Psoas muscle (tissue), 8 donors: ENCODE data around the gene SPTBN5. TPM values are rescaled to one million over a fixed set of nuclear protein-coding genes. Genes with fewer than 3 reads are reported as not detected.

Experiments used
- ATAC-seq, 4 donors: fragments of 200-7000 bp; cut with Tn5 transposase; one replicate each; pipeline ENCODE4 v1.9.1; 2020; ENCODE audit warnings: moderate library complexity in 3 of 4, mild to moderate bottlenecking in 2 of 4
- DNase-seq, 2 donors: peaks; one replicate each; pipeline ENCODE4 v3.0.0-alpha.2; 2020
- H3K27ac ChIP-seq: fragments of 200-600 bp; one replicate; pipeline ENCODE4 v1.8.0; 2022
- H3K27me3 ChIP-seq, 3 donors: fragments of 200-600 bp in 1 of 3; one replicate each; pipeline versions ENCODE4 v1.6.1 to v1.8.0; 2013 to 2022; ENCODE audit warnings: low read length in 2 of 3, mild to moderate bottlenecking in 2 of 3, moderate library complexity in 1 of 3; ENCODE audit not compliant: insufficient read depth in 3 of 3
- H3K36me3 ChIP-seq, 2 donors: fragments of 200-600 bp in 1 of 2; one replicate each; pipeline versions ENCODE4 v1.6.1 to v1.8.0; 2013 to 2022; ENCODE audit warnings: low read depth in 1 of 2, mild to moderate bottlenecking in 1 of 2, moderate library complexity in 1 of 2; ENCODE audit not compliant: insufficient read depth in 1 of 2
- H3K4me1 ChIP-seq: fragments of 200-600 bp; one replicate; pipeline ENCODE4 v1.8.0; 2022
- H3K4me3 ChIP-seq: fragments of 200-600 bp; one replicate; pipeline ENCODE4 v1.8.0; 2022; ENCODE audit warnings: mild to moderate bottlenecking
- H3K9me3 ChIP-seq: fragments of 200-600 bp; one replicate; pipeline ENCODE4 v1.8.0; 2022
- CTCF ChIP-seq: fragments of 200-600 bp; IDR thresholded peaks from one replicate; pipeline ENCODE4 v1.8.0; 2022; ENCODE audit warnings: antibody characterized with exemption
- WGBS, 3 donors: extraction: QIAGEN DNeasy Blood & Tissue Kit; methylation state at CpG; one replicate each; pipeline versions ENCODE4 v1.1.6 to v1.1.7; 2013; 5-methylcytosine and 5-hydroxymethylcytosine counted together
- intact Hi-C, 2 donors: fragments of 100-400 bp; cut with DNase I; formaldehyde crosslinking; loops; one replicate each; pipeline versions ENCODE4 v1.11.0 to v1.14.2; 2022
- polyA plus RNA-seq, 3 donors: library from polyadenylated mRNA; stranded (reverse); fragments of 200-250 nt; gene quantifications; one replicate each; pipeline ENCODE4 v1.2.3, GENCODE V29; 2013
- total RNA-seq, 4 donors: library from RNA; stranded (reverse); fragmentation: NEBNext Ultra II Directional in 2 of 4; extraction: Animal tissue kit (Norgen Biotek cat#: 25700) in 2 of 4; gene quantifications; one replicate each; pipeline versions ENCODE4 v1.2.1 to v1.2.4, GENCODE V29; 2021 to 2023
- donor health status: healthy with polysubstance abuse.
- donor health status: DM: no; HTN: no; CAD: no; lungs with moderate emphysema.
- donor health status: Bipolar disorder and iron deficiency.
- donor health status: healthy.
- donor health status: DM: yes; HTN: yes; CAD: no.
- donor health status: DM: no; HTN: no; CAD: no.
- donor health status: DM: no; HTN: no; CAD: no.
- donor health status: DM: yes; HTN: yes; CAD: no.

Gene SPTBN5
- total and polyA plus RNA-seq, 7 donors: 0.10 to 0.47 (median 0.22) TPM

- Histone ChIP-seq H3K4me1 (peaks cover 8% of the 10 kb centered on the region), H3K27me3 (no peaks in the 10 kb centered on the region), H3K27ac (no peak overlapping the region), H3K4me3 (no peak overlapping the region), H3K9me3 (no peaks in the 10 kb centered on the region), H3K36me3 (peaks cover 0 to 19% of the 10 kb centered on the region in 2 donors)
- peak in 1 of 2 donors; percentile 54 for DNase-seq
- intact Hi-C loops: loop anchor here (1.0 to 10.0 kb wide), 3 partner anchors 125 to 130 kb away; partner anchors contain the start of gene MAPKBP1 (in 2 of the 2)
- peak; percentile 74 for TF ChIP-seq CTCF
- WGBS, 3 donors: 7 to 13% (median 11%) methylated on average over 6 of the region's 6 CpGs
- peak; percentile 74 to 90 (median 82) for ATAC-seq
These were observed 10.7 kb upstream of the SPTBN5 start for GRCh38 chr15:41904541-41905005.

DNA sequence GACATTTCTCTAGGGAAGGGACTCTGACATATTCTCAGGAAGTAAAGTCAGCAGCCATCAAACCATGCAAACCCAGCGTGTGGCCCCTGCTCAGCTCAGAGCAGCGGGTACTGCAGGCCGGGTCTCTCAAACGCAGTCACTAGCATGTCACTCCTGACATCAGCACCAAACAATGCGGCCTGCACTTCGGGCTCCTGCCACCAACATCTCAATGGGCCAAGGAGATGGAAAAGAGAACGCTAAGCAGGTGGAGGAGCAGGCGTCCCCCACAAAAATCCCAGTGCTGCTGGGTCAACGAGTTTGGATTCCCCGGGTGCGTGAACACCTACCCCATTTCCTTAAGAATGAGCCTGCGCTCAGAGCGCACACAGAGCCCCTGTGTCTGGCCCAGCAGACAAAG lies 9.9 kb upstream of the SPTBN5 start:
- Histone ChIP-seq H3K27ac (no peak overlapping the region), H3K4me3 (no peak overlapping the region), H3K9me3 (no peaks in the 10 kb centered on the region), H3K27me3 (no peaks in the 10 kb centered on the region), H3K4me1 (peaks cover 8% of the 10 kb centered on the region), H3K36me3 (peaks cover 0 to 19% of the 10 kb centered on the region in 2 donors)
- ATAC-seq (no peak), DNase-seq (no peak)
- no peak for TF ChIP-seq CTCF
- intact Hi-C loops: loop anchor here (1.0 to 10.0 kb wide), 3 partner anchors 124 to 129 kb away; partner anchors contain the start of gene MAPKBP1 (in 2 of the 2)
- 90 to 92% (median 91%) methylated on average over 13 of the region's 13 CpGs for WGBS, 3 donors

DNA sequence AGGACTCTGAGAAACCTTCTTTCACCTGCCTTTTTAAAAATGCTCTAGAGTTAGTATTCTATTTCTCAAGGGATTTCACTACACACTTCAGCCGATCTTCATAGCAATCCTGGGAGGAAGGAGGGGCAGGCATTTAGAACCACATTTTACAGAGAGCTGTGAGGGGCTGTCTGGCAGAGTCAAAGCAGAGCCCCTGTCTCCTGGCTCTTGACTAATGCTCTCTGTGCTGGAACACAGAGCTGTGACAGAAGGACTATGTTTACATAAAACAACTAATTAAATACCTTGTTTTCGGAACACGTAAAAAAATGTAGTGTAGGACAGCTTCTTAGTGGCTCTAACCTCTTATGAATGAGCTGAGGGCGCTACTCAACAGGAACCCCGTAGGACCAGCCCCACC lies 7.6 kb upstream of the SPTBN5 start:
- TF ChIP-seq CTCF: no peak
- no peak for DNase-seq
- H3K27ac ChIP-seq: no peak overlapping the region
- ATAC-seq: no peak
- H3K27me3 ChIP-seq: no peaks in the 10 kb centered on the region
- WGBS, 3 donors: 84 to 91% (median 90%) methylated on average over 5 of the region's 5 CpGs
- intact Hi-C loops: loop anchor here in 1 of 2 donors (10.0 kb wide), 1 partner anchor 127 kb away; the partner anchor contains the start of gene MAPKBP1
- no peak overlapping the region for H3K4me3 ChIP-seq
- H3K9me3 ChIP-seq: no peaks in the 10 kb centered on the region
- peaks cover 0 to 12% of the 10 kb centered on the region in 2 donors for H3K36me3 ChIP-seq
- peaks cover 8% of the 10 kb centered on the region for H3K4me1 ChIP-seq

- no peak for DNase-seq
- WGBS, 3 donors: 85 to 90% (median 88%) methylated on average over 34 to 36 of the region's 36 CpGs
- Histone ChIP-seq H3K4me3 (no peak overlapping the region), H3K4me1 (peaks cover 8% of the 10 kb centered on the region), H3K27me3 (no peaks in the 10 kb centered on the region), H3K27ac (no peak overlapping the region), H3K36me3 (peaks cover 0 to 12% of the 10 kb centered on the region in 2 donors), H3K9me3 (no peaks in the 10 kb centered on the region)
- intact Hi-C loops: loop anchor here in 1 of 2 donors (10.0 kb wide), 1 partner anchor 126 kb away; the partner anchor contains the start of gene MAPKBP1
- no peak for TF ChIP-seq CTCF
- ATAC-seq: no peak
These were observed 6.9 kb upstream of the SPTBN5 start for GRCh38 chr15:41900526-41901380.
